Measurements from ENCODE around the gene MRAP2. TPM values are rescaled to one million over a fixed set of nuclear protein-coding genes. Genes with fewer than 3 reads are reported as not detected.
"Not testable (repeated sequence)": the region's sequence is repeated elsewhere in the genome, so short reads cannot be mapped to it uniquely, and the experiment has no call there.

The MRAP2 gene
- total RNA-seq, 2 experiments from 2014 or later: not detected

DNA sequence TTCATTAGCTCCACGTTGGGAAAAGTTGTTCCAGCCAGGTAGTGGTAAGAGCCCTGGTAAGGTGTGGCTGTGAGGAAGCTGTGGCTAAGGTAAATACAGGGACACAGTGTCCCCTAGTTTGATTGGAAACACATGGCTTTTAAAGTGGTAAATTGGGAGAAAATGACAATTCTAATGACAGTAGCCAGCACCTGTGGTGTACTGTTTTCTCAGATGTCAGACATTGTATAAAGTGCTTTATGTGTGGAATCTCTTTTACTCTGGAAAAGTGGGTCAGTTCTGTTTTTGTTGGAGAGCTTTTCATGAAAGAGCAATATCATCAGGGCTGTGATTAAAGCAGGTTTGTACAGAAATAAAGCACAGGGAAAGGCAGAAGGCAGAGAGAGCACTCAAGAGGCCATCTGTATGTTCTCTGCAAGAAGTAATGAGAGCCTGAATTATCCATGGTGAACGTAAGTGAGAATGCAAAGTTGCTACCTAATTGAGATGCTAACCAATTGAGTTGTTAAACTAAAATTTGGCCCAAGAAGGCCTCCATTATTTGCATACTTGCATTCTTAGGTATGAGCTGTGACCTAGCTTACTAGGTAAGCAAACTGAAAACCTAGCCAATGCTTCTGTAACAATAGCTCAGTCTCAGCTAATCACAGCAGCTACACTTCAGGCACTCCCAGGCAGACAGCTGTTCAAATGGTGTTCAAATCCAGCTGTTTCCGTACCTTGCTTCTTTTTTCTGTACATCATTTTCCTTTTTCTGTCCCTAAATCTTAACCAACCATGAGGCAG lies 28.2 kb downstream of the MRAP2 start:
- Mint-ChIP-seq H3K4me3 (no peak overlapping the region), H3K9me3 (ENCODE audit: insufficient read depth) (no peaks in the 10 kb centered on the region), H3K4me1 (ENCODE audit: low read depth) (no peaks in the 10 kb centered on the region), H3K27me3 (ENCODE audit: low read depth) (no peaks in the 10 kb centered on the region), H3K27ac (no peak overlapping the region), H3K36me3 (ENCODE audit: low read depth) (no peaks in the 10 kb centered on the region)
- ATAC-seq: no peak
- no peak for DNase-seq
- ChIA-PET POLR2A (no interaction called here), CTCF (no interaction called here)

DNA sequence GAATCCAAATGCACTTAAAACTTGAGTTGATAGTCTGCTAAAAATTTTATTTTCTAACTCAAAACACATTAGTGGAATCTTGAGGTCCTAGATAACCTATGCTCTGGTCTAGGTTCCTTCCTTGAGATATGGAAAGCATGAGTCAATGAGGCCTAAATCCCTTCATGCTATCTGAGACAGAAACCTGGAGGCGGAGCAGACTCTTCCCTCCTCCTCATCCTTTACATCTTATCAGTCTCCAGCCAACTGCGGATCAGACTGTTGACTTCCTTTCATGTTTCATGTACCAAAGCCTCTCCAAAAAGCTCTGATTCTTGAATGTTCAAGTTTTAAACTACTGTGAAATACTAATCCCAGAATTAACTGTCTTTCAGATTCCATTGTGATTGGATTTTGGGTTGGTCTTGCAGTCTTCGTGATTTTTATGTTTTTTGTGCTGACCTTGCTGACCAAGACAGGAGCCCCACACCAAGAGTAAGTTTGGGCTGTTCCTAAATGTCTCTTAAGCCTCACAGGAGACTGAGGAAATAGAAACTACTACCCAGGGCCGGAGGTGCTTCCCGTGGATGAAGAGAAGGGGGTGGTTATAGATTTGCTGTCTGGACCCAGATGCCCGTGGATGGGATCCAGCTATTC lies 29.1 kb downstream of the MRAP2 start:
- H3K4me1 Mint-ChIP-seq (ENCODE audit: low read depth): no peaks in the 10 kb centered on the region
- ChIA-PET CTCF (no interaction called here), POLR2A (no interaction called here)
- H3K27ac Mint-ChIP-seq: no peak overlapping the region
- ATAC-seq: no peak
- no peak for DNase-seq
- H3K36me3 Mint-ChIP-seq (ENCODE audit: low read depth): no peaks in the 10 kb centered on the region
- H3K4me3 Mint-ChIP-seq: no peak overlapping the region
- no peaks in the 10 kb centered on the region for H3K9me3 Mint-ChIP-seq (ENCODE audit: insufficient read depth)
- H3K27me3 Mint-ChIP-seq (ENCODE audit: low read depth): no peaks in the 10 kb centered on the region

DNA sequence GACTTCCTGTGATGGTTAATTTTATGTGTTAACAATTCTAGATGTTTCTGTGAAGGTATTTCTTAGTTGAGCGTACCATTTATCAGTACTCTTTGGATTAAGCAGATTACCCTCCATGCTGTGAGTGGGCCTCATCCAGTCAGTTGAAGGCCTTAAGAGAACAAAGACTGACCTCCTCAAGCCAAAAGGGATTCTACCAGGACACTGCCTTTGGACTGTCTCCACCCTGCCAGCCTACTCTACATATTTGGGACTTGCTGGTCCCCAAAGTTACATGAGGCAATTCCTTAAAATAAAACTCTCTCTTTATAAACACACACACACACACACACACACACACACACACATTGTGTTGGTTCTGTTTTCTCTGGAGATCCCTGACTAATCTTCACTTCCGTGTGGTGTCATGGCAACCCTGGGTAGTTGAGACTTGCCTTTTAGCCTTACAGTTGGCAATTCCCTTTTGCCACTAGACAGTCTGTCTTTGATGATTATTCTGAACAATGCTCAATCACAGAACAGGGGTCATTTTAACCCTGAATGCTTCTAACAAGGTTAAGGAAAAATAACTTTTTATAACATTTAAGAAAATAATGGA lies 32.2 kb downstream of the MRAP2 start:
- Mint-ChIP-seq H3K27ac (no peak overlapping the region), H3K9me3 (ENCODE audit: insufficient read depth) (no peaks in the 10 kb centered on the region), H3K36me3 (ENCODE audit: low read depth) (no peaks in the 10 kb centered on the region), H3K27me3 (ENCODE audit: low read depth) (no peaks in the 10 kb centered on the region), H3K4me1 (ENCODE audit: low read depth) (no peaks in the 10 kb centered on the region), H3K4me3 (no peak overlapping the region)
- CTCF ChIA-PET: no interaction called here
- POLR2A ChIA-PET: no interaction called here
- ATAC-seq: no peak
- no peak for DNase-seq

DNA sequence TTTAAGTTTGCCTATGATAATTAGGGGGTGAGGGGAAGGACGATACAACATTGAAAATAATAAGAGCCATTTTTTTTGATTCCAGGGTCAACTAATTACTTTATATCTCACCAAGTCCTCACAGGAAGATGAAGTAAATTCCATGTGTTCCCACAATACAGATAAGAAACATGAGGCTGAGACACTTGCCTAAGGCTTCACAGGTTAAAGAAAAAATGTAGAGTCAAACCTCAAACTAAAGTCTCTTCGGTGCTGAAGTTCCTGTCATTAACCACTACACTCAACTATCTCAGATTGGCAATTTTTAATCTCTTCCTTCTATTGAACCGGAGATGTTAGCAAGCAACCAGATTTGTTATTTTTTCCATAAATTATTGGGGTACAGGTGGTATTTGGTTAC lies 33.0 kb downstream of the MRAP2 start:
- no peaks in the 10 kb centered on the region for H3K4me1 Mint-ChIP-seq (ENCODE audit: low read depth)
- ChIA-PET CTCF (no interaction called here), POLR2A (no interaction called here)
- no peaks in the 10 kb centered on the region for H3K27me3 Mint-ChIP-seq (ENCODE audit: low read depth)
- no peak for DNase-seq
- ATAC-seq: no peak
- H3K36me3 Mint-ChIP-seq (ENCODE audit: low read depth): no peaks in the 10 kb centered on the region
- no peak overlapping the region for H3K27ac Mint-ChIP-seq
- no peak overlapping the region for H3K4me3 Mint-ChIP-seq
- no peaks in the 10 kb centered on the region for H3K9me3 Mint-ChIP-seq (ENCODE audit: insufficient read depth)

DNA sequence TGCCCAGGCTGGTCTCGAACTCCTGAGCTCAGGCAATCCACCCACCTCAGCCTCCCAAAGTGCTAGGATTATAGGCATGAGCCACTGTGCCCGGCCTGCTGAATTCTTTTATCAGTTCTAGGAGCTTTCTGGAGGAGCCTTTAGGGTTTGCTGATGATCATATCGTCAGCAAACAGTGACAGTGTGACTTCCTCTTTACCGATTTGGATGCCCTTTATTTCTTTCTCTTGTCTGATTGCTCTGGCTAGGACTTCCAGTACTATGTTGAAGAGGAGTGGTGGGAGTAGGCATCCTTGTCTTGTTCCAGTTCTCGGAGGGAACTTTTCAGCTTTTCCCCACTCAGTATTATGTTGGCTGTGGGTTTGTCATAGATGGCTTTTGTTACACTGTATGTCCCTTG lies 35.3 kb downstream of the MRAP2 start:
- POLR2A ChIA-PET; H3K27ac Mint-ChIP-seq; H3K4me3 Mint-ChIP-seq; H3K9me3 Mint-ChIP-seq (ENCODE audit: insufficient read depth); H3K36me3 Mint-ChIP-seq (ENCODE audit: low read depth); H3K27me3 Mint-ChIP-seq (ENCODE audit: low read depth); DNase-seq; CTCF ChIA-PET; H3K4me1 Mint-ChIP-seq (ENCODE audit: low read depth); ATAC-seq: not testable (repeated sequence)

DNA sequence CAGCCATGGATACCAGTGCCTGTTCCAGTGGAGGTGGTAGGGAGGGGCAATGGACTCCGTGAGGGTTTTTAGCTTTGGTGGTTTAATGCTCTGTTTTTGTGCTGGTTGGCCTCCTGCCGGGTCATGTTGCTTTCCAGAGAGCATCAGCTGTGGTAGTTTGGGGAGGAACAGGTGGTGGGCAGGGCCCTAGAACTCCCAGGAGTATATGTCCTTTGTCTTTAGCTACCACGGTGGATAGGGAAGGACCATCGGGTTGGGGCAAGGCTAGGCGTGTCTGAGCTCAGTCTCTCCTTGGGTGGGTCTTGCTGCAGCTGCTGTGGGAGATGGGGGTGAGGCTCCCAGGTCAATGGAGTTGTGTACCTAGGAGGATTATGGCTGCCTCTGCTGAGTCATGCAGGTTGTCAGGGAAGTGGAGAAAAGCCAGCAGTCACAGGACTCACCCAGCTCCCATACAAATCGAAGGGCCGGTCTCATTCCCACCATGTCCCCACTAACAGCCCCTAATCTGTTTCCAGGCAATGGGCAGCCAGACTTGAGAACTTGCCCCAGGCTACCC lies 38.9 kb downstream of the MRAP2 start:
- no peak for DNase-seq
- Mint-ChIP-seq H3K9me3 (ENCODE audit: insufficient read depth) (no peaks in the 10 kb centered on the region), H3K27ac (no peak overlapping the region), H3K4me3 (no peak overlapping the region), H3K27me3 (ENCODE audit: low read depth) (no peaks in the 10 kb centered on the region), H3K4me1 (ENCODE audit: low read depth) (no peaks in the 10 kb centered on the region), H3K36me3 (ENCODE audit: low read depth) (no peaks in the 10 kb centered on the region)
- ChIA-PET CTCF (no interaction called here), POLR2A (no interaction called here)
- ATAC-seq: no peak

DNA sequence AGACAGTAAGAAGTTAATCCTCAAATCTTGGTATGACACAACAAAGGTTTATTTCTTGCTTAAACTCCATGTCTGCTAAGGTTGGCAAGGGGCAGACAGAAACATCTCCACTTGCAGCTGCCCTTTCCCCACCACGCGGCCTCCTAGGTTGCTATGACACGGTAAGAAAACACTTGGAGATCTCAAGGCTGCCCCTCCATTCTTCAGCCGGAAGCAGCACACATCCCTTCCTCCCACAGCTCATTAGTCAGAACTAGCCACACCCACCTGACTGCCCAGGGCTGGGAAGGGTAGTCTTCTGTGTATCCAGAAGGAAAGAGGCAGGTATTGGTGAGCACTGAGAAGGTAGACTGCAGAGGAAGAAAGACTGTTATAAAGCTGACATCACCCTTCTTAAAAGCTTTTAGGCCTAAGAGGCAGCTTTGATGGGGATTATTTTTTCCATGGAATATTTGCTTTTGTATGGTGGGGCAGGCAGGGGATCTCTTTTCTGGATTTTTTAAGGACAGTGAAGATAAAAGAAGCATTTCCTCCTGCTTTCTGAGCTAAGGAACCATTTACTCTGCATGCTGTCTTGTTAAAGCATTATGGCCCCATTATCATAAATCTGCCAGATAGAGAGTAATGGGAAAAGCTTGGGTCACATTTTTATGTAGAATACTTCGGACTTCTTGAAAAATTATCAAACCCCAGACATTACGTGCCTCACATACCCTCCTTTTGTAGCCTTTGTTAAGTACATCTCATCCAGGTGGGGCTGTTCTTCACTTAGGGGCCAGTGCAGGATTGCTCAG lies 41.6 kb downstream of the MRAP2 start:
- POLR2A ChIA-PET: no interaction called here
- Mint-ChIP-seq H3K4me3 (no peak overlapping the region), H3K4me1 (ENCODE audit: low read depth) (no peaks in the 10 kb centered on the region)

DNA sequence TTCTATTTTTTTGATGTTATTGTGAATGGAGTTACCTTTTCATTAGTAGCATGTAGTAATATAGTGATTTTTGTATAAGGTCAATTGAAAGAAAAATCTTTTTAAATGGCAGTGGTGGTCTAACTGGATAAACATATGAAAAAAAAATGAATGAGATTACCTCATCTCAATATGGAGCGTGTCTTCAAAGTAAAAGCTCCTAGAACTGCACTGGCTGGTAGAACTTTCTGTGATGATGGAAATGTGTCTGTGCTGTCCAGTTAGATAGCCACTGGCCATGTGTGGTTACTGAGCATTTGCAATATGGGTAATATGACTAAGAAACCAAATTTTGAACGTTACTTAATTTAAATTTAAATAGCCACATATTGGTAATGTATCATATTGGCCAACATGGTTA lies 44.1 kb downstream of the MRAP2 start:
- POLR2A ChIA-PET: no interaction called here
- H3K9me3 Mint-ChIP-seq (ENCODE audit: insufficient read depth): no peaks in the 10 kb centered on the region
- no peak for ATAC-seq
- H3K27ac Mint-ChIP-seq: no peak overlapping the region
- no peaks in the 10 kb centered on the region for H3K4me1 Mint-ChIP-seq (ENCODE audit: low read depth)
- H3K36me3 Mint-ChIP-seq (ENCODE audit: low read depth): no peaks in the 10 kb centered on the region
- no peak for DNase-seq
- H3K4me3 Mint-ChIP-seq: no peak overlapping the region
- CTCF ChIA-PET: no interaction called here
- no peaks in the 10 kb centered on the region for H3K27me3 Mint-ChIP-seq (ENCODE audit: low read depth)

More for the DNA sequence above, 41.6 kb downstream of the MRAP2 start:
- Mint-ChIP-seq H3K27ac (no peak overlapping the region), H3K27me3 (ENCODE audit: low read depth) (no peaks in the 10 kb centered on the region), H3K36me3 (ENCODE audit: low read depth) (no peaks in the 10 kb centered on the region), H3K9me3 (ENCODE audit: insufficient read depth) (no peaks in the 10 kb centered on the region)
- CTCF ChIA-PET: no interaction called here
- DNase-seq (no peak), ATAC-seq (no peak)

DNA sequence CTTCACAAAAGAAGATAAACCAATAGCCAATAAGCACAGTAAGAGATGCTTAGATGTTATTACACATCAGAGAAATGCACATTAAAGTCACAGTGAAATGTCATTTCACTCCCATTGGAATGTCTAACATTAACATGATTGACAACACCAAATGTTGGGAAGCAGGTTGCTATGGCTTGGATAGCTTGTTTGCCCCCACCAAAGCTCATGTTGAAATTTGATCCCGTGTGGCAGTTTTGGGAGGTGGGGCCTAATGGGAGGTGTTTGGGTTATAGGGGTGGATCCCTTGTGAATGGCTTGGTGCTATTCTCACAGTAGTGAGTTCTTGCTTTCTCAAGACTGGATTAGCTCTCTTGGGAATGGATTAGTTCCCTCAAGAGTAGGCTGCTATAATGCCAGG lies 44.8 kb downstream of the MRAP2 start:
- no peaks in the 10 kb centered on the region for H3K36me3 Mint-ChIP-seq (ENCODE audit: low read depth)
- H3K4me1 Mint-ChIP-seq (ENCODE audit: low read depth): no peaks in the 10 kb centered on the region
- H3K9me3 Mint-ChIP-seq (ENCODE audit: insufficient read depth): no peaks in the 10 kb centered on the region
- H3K4me3 Mint-ChIP-seq: no peak overlapping the region
- CTCF ChIA-PET: no interaction called here
- H3K27me3 Mint-ChIP-seq (ENCODE audit: low read depth): peaks cover 4% of the 10 kb centered on the region
- no peak for ATAC-seq
- no peak for DNase-seq
- POLR2A ChIA-PET: no interaction called here
- H3K27ac Mint-ChIP-seq: no peak overlapping the region

DNA sequence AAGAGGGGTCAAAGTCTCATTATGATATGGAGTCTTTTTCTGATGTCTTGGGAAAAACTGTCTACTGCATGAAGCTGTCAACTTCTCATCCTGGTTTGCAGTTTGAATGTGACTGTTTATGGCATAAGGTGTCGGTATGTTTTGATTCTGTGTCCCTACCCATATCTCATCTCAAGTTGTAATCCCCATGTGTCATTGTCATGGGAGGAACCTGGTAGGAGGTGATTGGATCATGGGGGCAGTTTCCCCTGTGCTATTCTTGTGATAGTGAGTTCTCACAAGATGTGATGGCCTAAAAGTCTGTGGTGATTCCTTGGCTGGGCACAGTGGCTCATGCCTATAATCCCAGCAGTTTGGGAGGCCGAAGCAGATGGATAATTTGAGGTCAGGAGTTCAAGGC lies 47.6 kb downstream of the MRAP2 start:
- ChIA-PET POLR2A (no interaction called here), CTCF (no interaction called here)
- DNase-seq (no peak), ATAC-seq (no peak)
- peaks cover 4% of the 10 kb centered on the region for H3K27me3 Mint-ChIP-seq (ENCODE audit: low read depth)
- H3K4me1 Mint-ChIP-seq (ENCODE audit: low read depth): no peaks in the 10 kb centered on the region
- H3K36me3 Mint-ChIP-seq (ENCODE audit: low read depth): no peaks in the 10 kb centered on the region
- H3K27ac Mint-ChIP-seq: no peak overlapping the region
- no peak overlapping the region for H3K4me3 Mint-ChIP-seq
- H3K9me3 Mint-ChIP-seq (ENCODE audit: insufficient read depth): no peaks in the 10 kb centered on the region

DNA sequence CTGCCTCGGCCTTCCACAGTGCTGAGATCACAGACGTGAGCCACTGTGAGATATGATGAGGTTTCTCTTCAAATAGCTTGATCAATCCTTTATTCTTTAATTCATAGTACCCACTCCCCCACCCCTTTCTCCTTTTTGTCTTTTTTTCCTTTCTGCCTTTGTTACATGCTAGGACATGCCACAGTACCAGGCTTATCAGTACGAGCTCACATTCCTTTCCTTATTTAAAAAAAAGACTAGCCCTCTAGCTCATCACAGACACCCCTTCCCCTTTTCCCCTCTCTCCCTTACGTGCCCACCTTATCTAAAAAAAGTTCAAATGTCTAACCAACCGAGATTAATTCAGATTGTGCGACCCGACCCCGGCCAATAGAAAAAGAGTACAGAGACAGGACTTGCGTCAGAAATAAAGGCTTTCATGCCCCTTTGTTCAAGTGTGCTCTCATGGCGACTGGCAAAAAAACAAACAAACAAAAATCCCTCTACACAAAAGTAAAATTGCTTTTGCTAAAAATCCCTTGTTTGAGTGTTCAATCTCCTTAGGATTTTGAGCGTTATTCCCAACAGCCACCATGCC lies 49.2 kb downstream of the MRAP2 start:
- Mint-ChIP-seq H3K36me3 (ENCODE audit: low read depth) (no peaks in the 10 kb centered on the region), H3K27ac (no peak overlapping the region), H3K27me3 (ENCODE audit: low read depth) (peaks cover 4% of the 10 kb centered on the region), H3K4me1 (ENCODE audit: low read depth) (no peaks in the 10 kb centered on the region), H3K4me3 (no peak overlapping the region), H3K9me3 (ENCODE audit: insufficient read depth) (no peaks in the 10 kb centered on the region)
- DNase-seq (no peak), ATAC-seq (no peak)
- POLR2A ChIA-PET: no interaction called here
- CTCF ChIA-PET: no interaction called here

DNA sequence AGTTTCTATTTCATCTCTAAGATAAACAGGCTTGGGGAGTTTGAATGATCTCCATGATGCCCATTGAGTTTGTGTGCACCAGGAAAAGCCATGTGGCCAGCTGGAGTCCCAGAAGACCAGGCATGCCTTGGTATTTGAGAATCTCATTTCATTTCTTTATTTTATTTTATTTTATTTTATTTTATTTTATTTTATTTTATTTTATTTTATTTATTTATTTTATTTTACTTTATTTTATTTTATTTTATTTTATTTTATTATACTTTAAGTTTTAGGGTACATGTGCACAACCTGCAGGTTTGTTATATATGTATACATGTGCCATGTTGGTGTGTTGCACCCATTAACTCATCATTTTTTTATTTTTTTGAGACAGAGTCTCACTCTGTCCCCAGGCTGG lies 51.1 kb downstream of the MRAP2 start:
- H3K4me3 Mint-ChIP-seq; H3K27me3 Mint-ChIP-seq (ENCODE audit: low read depth); H3K9me3 Mint-ChIP-seq (ENCODE audit: insufficient read depth); H3K27ac Mint-ChIP-seq; H3K4me1 Mint-ChIP-seq (ENCODE audit: low read depth); POLR2A ChIA-PET; CTCF ChIA-PET; ATAC-seq; DNase-seq; H3K36me3 Mint-ChIP-seq (ENCODE audit: low read depth): not testable (repeated sequence)

Data from activated CD8-positive, alpha-beta T cell treated with anti-CD3 and anti-CD28 coated beads, Interleukin-2, amount 10 ng/mL, durations not matched to agents 7 days and 5 days (primary cell).